ENCODE measurements around the gene HTR6.
A peak's percentile ranks its signal among the peaks of the same experiment; 100 is the strongest.
"Not testable (repeated sequence)": the region's sequence is repeated elsewhere in the genome, so short reads cannot be mapped to it uniquely, and the experiment has no call there.

HTR6 gene

GRCh38 chr1:19664453-19665185 is at the start of gene HTR6:
TSS of gene HTR6 (plus strand) at chr1:19664875. CDS start at chr1:19665754, 879 bp downstream.
- peak; percentile 69 for DNase-seq (ENCODE audit: low spot score)

GRCh38 chr1:19615438-19615837 is 49.2 kb upstream of the HTR6 start:
- no peak for DNase-seq (ENCODE audit: low spot score)

- no peak for DNase-seq (ENCODE audit: low spot score)
These were observed 48.2 kb upstream of the HTR6 start for GRCh38 chr1:19616489-19616888.

- DNase-seq (ENCODE audit: low spot score) = no peak
These were observed 47.3 kb upstream of the HTR6 start for GRCh38 chr1:19617376-19617775.

GRCh38 chr1:19618428-19618827 is 46.2 kb upstream of the HTR6 start:
- no peak for DNase-seq (ENCODE audit: low spot score)

GRCh38 chr1:19619697-19620384 is 44.8 kb upstream of the HTR6 start:
- no peak for DNase-seq (ENCODE audit: low spot score)

- DNase-seq (ENCODE audit: low spot score) = peak; percentile 62
These were observed 43.9 kb upstream of the HTR6 start for GRCh38 chr1:19620786-19621185.

- no peak for DNase-seq (ENCODE audit: low spot score)
These were observed 43.3 kb upstream of the HTR6 start for GRCh38 chr1:19621274-19621950.

- peak; percentile 33 for DNase-seq (ENCODE audit: low spot score)
These were observed 42.5 kb upstream of the HTR6 start for GRCh38 chr1:19622204-19622603.

- no peak for DNase-seq (ENCODE audit: low spot score)
These were observed 41.2 kb upstream of the HTR6 start for GRCh38 chr1:19623523-19623922.

GRCh38 chr1:19625291-19625937 is 39.3 kb upstream of the HTR6 start:
- no peak for DNase-seq (ENCODE audit: low spot score)

GRCh38 chr1:19628879-19629278 is 35.8 kb upstream of the HTR6 start:
- no peak for DNase-seq (ENCODE audit: low spot score)

GRCh38 chr1:19629357-19629756 is 35.3 kb upstream of the HTR6 start:
- no peak for DNase-seq (ENCODE audit: low spot score)

GRCh38 chr1:19630192-19630591 is 34.5 kb upstream of the HTR6 start:
- not testable (repeated sequence) for DNase-seq (ENCODE audit: low spot score)

- no peak for DNase-seq (ENCODE audit: low spot score)
These were observed 33.8 kb upstream of the HTR6 start for GRCh38 chr1:19630720-19631395.

GRCh38 chr1:19632211-19632610 is 32.5 kb upstream of the HTR6 start:
- DNase-seq (ENCODE audit: low spot score) = no peak

- DNase-seq (ENCODE audit: low spot score) = no peak
These were observed 31.6 kb upstream of the HTR6 start for GRCh38 chr1:19633106-19633505.

- not testable (repeated sequence) for DNase-seq (ENCODE audit: low spot score)
These were observed 29.6 kb upstream of the HTR6 start for GRCh38 chr1:19635064-19635463.

- no peak for DNase-seq (ENCODE audit: low spot score)
These were observed 29.0 kb upstream of the HTR6 start for GRCh38 chr1:19635646-19636045.

- no peak for DNase-seq (ENCODE audit: low spot score)
These were observed 28.6 kb upstream of the HTR6 start for GRCh38 chr1:19636065-19636464.

GRCh38 chr1:19636749-19637148 is 27.9 kb upstream of the HTR6 start:
- not testable (repeated sequence) for DNase-seq (ENCODE audit: low spot score)

- DNase-seq (ENCODE audit: low spot score) = no peak
These were observed 27.1 kb upstream of the HTR6 start for GRCh38 chr1:19637606-19638005.
